Dendritic cell treated with granulocyte-macrophage colony-stimulating factor and Interleukin-4, amounts not matched to agents 40 ng/mL and 50 ng/mL, for 4 days (primary cell): ENCODE data around the gene WDR47.

Experiments used
- H3K27ac Mint-ChIP-seq: one replicate; pipeline ENCODE4 v1.8.0; 2022; ENCODE audit warnings: mild to moderate bottlenecking, mixed read lengths
- H3K27me3 Mint-ChIP-seq: one replicate; pipeline ENCODE4 v1.8.0; 2022; ENCODE audit warnings: mild to moderate bottlenecking, mixed read lengths
- H3K36me3 Mint-ChIP-seq: one replicate; pipeline ENCODE4 v1.8.0; 2022; ENCODE audit warnings: low read depth, mixed read lengths
- H3K4me1 Mint-ChIP-seq: one replicate; pipeline ENCODE4 v1.8.0; 2022; ENCODE audit warnings: low read depth, mixed read lengths
- H3K4me3 Mint-ChIP-seq: one replicate; pipeline ENCODE4 v1.8.0; 2022; ENCODE audit warnings: mild to moderate bottlenecking, moderate library complexity, mixed read lengths
- H3K9me3 Mint-ChIP-seq: one replicate; pipeline ENCODE4 v1.8.0; 2022; ENCODE audit warnings: mixed read lengths
- intact Hi-C: fragments of 100-400 bp; cut with micrococcal nuclease; formaldehyde crosslinking; loops from one replicate; pipeline ENCODE4 v1.15.0; 2022

WDR47 gene

DNA sequence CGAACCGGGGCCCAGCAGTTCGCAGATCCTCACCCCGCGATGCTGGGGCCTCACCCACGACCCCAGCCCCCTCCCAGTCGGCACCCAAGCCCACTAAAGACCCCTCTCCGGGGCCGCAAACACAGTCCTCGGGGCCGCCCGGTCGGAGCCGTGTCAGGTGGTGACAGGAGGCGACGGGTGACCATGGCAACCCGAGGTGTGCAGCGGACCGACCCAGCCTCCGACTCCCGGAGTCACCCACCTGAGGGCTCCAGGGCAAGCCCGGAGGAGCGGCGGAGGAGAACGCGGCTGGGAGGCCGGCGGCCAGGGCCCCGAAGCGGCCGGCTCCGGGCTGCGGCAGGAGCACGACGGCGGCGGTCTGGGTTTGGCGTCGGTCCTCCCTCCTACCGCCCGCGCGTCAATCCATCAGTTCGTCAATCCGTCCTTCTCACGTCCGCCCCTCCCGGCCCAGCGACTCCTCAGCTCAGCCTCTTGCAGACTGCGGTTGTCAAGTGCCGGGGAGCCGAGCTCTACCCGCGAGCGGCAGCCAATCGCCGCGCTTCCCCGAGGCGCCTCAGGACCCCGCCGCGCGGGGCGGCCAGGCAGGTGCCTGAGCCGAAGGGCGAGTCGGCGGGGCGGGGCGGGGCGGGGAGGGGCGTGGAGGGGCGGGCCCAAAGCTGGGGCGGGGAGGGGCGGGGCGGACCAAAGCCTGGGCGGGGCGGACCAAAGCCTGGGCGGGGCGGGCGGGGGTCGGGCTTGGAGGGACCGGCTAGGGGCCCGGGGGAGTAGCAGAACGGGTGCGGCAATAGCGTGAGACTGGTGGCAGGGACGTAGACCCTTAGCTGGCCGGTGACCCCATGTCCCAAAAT is at the start of gene WDR47:
Gene WDR47 (minus strand): TSS at position 482 of the 848 bp plus-strand sequence. CDS start 18,590 bp downstream, outside the sequence.
- intact Hi-C loops, result loop anchor here (2.0 to 5.0 kb wide), 2 partner anchors 35 to 49 kb away; partner anchors contain the start of genes TAF13 and TMEM167B
- Mint-ChIP-seq H3K27ac (peak within 1 kb of the TSS; percentile 93), H3K36me3 (peaks cover 13% of the 10 kb centered on the region), H3K4me1 (peaks cover 5% of the 10 kb centered on the region), H3K4me3 (peak within 1 kb of the TSS; percentile 98), H3K27me3 (peaks cover 8% of the 10 kb centered on the region), H3K9me3 (no peaks in the 10 kb centered on the region)

GRCh38 chr1:109091078-109091838 is 49.4 kb upstream of the WDR47 start:
- peak overlapping the region; percentile 97 for H3K27ac Mint-ChIP-seq
- no peaks in the 10 kb centered on the region for H3K9me3 Mint-ChIP-seq
- intact Hi-C loops, result loop anchor here (1.0 to 2.0 kb wide), 2 partner anchors 9 to 48 kb away; partner anchors contain the start of gene WDR47
- peaks cover 55% of the 10 kb centered on the region for H3K36me3 Mint-ChIP-seq
- peaks cover 25% of the 10 kb centered on the region for H3K4me1 Mint-ChIP-seq
- no peaks in the 10 kb centered on the region for H3K27me3 Mint-ChIP-seq
- H3K4me3 Mint-ChIP-seq, result peak overlapping the region; percentile 97

DNA sequence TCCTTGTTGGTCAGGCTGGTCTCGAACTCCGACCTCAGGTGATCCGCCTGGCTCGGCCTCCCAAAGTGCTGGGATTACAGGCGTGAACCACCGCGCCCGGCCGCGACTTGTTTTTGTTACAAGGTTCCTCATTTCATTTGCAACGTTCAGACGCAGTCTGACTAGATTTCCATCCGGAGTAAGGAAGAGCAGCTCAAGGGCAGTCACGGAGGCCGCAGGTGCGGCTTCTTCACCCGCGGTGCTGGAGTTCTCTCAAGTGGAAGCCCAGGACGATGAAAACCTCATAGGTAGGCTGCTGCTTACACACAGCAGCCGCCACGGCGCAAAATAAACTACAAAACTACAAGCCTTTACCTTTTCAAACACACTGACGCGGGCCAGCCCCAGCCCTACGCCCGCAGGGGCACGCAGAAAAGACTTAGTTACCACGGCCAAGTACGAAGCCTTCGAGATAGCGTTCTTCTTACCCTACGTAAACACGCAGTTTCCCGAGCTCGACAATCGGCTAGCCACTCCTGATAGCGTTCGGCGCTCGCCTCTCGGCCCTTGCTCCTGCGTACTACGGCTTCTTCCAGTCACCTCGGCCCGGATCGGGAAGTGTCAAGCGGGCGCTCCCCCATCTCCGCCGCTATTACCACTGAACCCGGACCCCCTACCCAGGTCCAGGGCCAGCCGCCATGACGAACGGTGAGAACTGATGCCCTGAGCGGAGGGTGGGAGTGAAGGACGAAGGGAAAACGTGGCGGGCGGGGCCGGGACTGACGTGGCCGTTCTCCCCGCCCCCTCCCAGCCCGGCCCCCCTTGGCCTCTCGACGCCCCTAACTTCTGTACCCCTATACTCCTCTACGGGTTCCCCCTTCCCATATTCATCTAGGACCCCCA is 48.5 kb upstream of the WDR47 start, which contains the start of gene TMEM167B:
Gene TMEM167B (plus strand): TSS at position 569 of the 882 bp plus-strand sequence. CDS start 109 bp downstream, at position 678.
- intact Hi-C loops, result loop anchor here (1.0 to 2.0 kb wide), 3 partner anchors 10 to 48 kb away; partner anchors contain the start of genes TAF13 and WDR47
- peaks cover 50% of the 10 kb centered on the region for H3K36me3 Mint-ChIP-seq

GRCh38 chr1:109089242-109090015 is 47.5 kb upstream of the WDR47 start:
- H3K36me3 Mint-ChIP-seq, result peaks cover 44% of the 10 kb centered on the region
- intact Hi-C loops, result loop anchor here (1.0 to 2.0 kb wide), 3 partner anchors 13 to 47 kb away; partner anchors contain the start of genes TAF13 and WDR47
- H3K4me1 Mint-ChIP-seq, result peaks cover 25% of the 10 kb centered on the region
- peak overlapping the region; percentile 97 for H3K4me3 Mint-ChIP-seq
- H3K9me3 Mint-ChIP-seq, result no peaks in the 10 kb centered on the region
- peak overlapping the region; percentile 97 for H3K27ac Mint-ChIP-seq
- H3K27me3 Mint-ChIP-seq, result no peaks in the 10 kb centered on the region

More for the DNA sequence above, 48.5 kb upstream of the WDR47 start, which contains the start of gene TMEM167B:
- Mint-ChIP-seq H3K27me3 (no peaks in the 10 kb centered on the region), H3K4me1 (peaks cover 25% of the 10 kb centered on the region), H3K9me3 (no peaks in the 10 kb centered on the region), H3K4me3 (peak within 1 kb of the TSS; percentile 97), H3K27ac (peak within 1 kb of the TSS; percentile 97)

GRCh38 chr1:109084563-109085517 is 42.9 kb upstream of the WDR47 start:
- Mint-ChIP-seq H3K4me1 (peaks cover 15% of the 10 kb centered on the region), H3K9me3 (no peaks in the 10 kb centered on the region), H3K36me3 (peaks cover under 1% of the 10 kb centered on the region), H3K27me3 (no peaks in the 10 kb centered on the region), H3K27ac (no peak overlapping the region), H3K4me3 (no peak overlapping the region)
- intact Hi-C loops, result no loop called here

GRCh38 chr1:109083923-109084322 is 42.0 kb upstream of the WDR47 start:
- Mint-ChIP-seq H3K27me3 (no peaks in the 10 kb centered on the region), H3K27ac (no peak overlapping the region), H3K9me3 (no peaks in the 10 kb centered on the region), H3K4me3 (no peak overlapping the region), H3K4me1 (peaks cover 6% of the 10 kb centered on the region), H3K36me3 (no peaks in the 10 kb centered on the region)
- intact Hi-C loops, result no loop called here

- Mint-ChIP-seq H3K27me3 (no peaks in the 10 kb centered on the region), H3K4me1 (peaks cover 6% of the 10 kb centered on the region), H3K27ac (no peak overlapping the region), H3K9me3 (no peaks in the 10 kb centered on the region), H3K36me3 (no peaks in the 10 kb centered on the region), H3K4me3 (no peak overlapping the region)
- intact Hi-C loops, result no loop called here
Observed at GRCh38 chr1:109083501-109083900, 41.6 kb upstream of the WDR47 start.

GRCh38 chr1:109080441-109081082 is 38.7 kb upstream of the WDR47 start:
- no peaks in the 10 kb centered on the region for H3K27me3 Mint-ChIP-seq
- intact Hi-C loops, result no loop called here
- H3K4me3 Mint-ChIP-seq, result no peak overlapping the region
- peak overlapping the region; percentile 26 for H3K27ac Mint-ChIP-seq
- no peaks in the 10 kb centered on the region for H3K9me3 Mint-ChIP-seq
- peaks cover 6% of the 10 kb centered on the region for H3K36me3 Mint-ChIP-seq
- H3K4me1 Mint-ChIP-seq, result peaks cover 11% of the 10 kb centered on the region

GRCh38 chr1:109079240-109079622 is 37.3 kb upstream of the WDR47 start:
- no peak overlapping the region for H3K4me3 Mint-ChIP-seq
- H3K27me3 Mint-ChIP-seq, result no peaks in the 10 kb centered on the region
- no peaks in the 10 kb centered on the region for H3K9me3 Mint-ChIP-seq
- H3K27ac Mint-ChIP-seq, result no peak overlapping the region
- peaks cover 12% of the 10 kb centered on the region for H3K36me3 Mint-ChIP-seq
- H3K4me1 Mint-ChIP-seq, result peaks cover 12% of the 10 kb centered on the region
- intact Hi-C loops, result loop anchor here (5.0 kb wide), 1 partner anchor 37 kb away; the partner anchor contains the start of gene WDR47

GRCh38 chr1:109078317-109078716 is 36.4 kb upstream of the WDR47 start:
- H3K27me3 Mint-ChIP-seq, result no peaks in the 10 kb centered on the region
- H3K27ac Mint-ChIP-seq, result no peak overlapping the region
- no peak overlapping the region for H3K4me3 Mint-ChIP-seq
- H3K9me3 Mint-ChIP-seq, result no peaks in the 10 kb centered on the region
- intact Hi-C loops, result loop anchor here (5.0 kb wide), 1 partner anchor 36 kb away; the partner anchor contains the start of gene WDR47
- H3K36me3 Mint-ChIP-seq, result peaks cover 22% of the 10 kb centered on the region
- peaks cover 21% of the 10 kb centered on the region for H3K4me1 Mint-ChIP-seq
